CD4-positive, alpha-beta memory T cell (primary cell): ENCODE results near the gene SLX4IP. TPM values are rescaled to one million over a fixed set of nuclear protein-coding genes. Genes with fewer than 3 reads are reported as not detected.

Experiments used
- CTCF ChIA-PET: fragments of 350-600 bp; sonication (Branson Sonifier 250); formaldehyde crosslinking; loops from one replicate; lab custom pipeline; 2021; ENCODE audit warnings: inconsistent platforms; ENCODE audit not compliant: partially characterized antibody; lab: Charles Lee
- POLR2A ChIA-PET: fragments of 350-600 bp; sonication (Branson Sonifier 250); formaldehyde crosslinking; loops from one replicate; lab custom pipeline; 2021; ENCODE audit not compliant: partially characterized antibody; lab: Charles Lee
- DNase-seq, 5 donors: peaks; one replicate each; pipeline versions ENCODE4 v3.0.0 to v3.0.0-alpha.2; 2020 to 2022; ENCODE audit warnings: mixed read lengths in 1 of 5
- H3K27ac ChIP-seq: one replicate; pipeline ENCODE4 v1.7.0; 2013; ENCODE audit warnings: low read depth, low read length
- H3K27me3 ChIP-seq: 2 replicates; pipeline ENCODE4 v1.7.0; 2013; ENCODE audit warnings: mild to moderate bottlenecking, low read length, moderate library complexity; ENCODE audit not compliant: insufficient read depth
- H3K36me3 ChIP-seq: 2 replicates; pipeline ENCODE4 v1.7.0; 2013; ENCODE audit warnings: mild to moderate bottlenecking, low read length, moderate library complexity; ENCODE audit not compliant: insufficient read depth
- H3K4me1 ChIP-seq: 2 replicates; pipeline ENCODE4 v1.7.0; 2013; ENCODE audit warnings: mild to moderate bottlenecking, low read length, moderate library complexity; ENCODE audit not compliant: insufficient read depth
- H3K4me3 ChIP-seq, 2 donors: one replicate each; pipeline ENCODE4 v1.7.0; 2013; ENCODE audit warnings: low read length in 2 of 2, mild to moderate bottlenecking in 1 of 2
- H3K9me3 ChIP-seq, 2 donors: one replicate each; pipeline ENCODE4 v1.7.0; 2013; ENCODE audit warnings: low read length in 2 of 2, control low read depth in 1 of 2; ENCODE audit not compliant: control insufficient read depth in 1 of 2
- H3K27ac Mint-ChIP-seq, 7 donors: one replicate each; pipeline ENCODE4 v1.8.0; 2020 to 2021; ENCODE audit warnings: mixed read lengths in 7 of 7, mild to moderate bottlenecking in 6 of 7, inconsistent platforms in 3 of 7, moderate library complexity in 3 of 7
- H3K27me3 Mint-ChIP-seq, 2 donors: one replicate each; pipeline ENCODE4 v1.8.0; 2020 to 2021; ENCODE audit warnings: mixed read lengths in 2 of 2
- H3K36me3 Mint-ChIP-seq, 2 donors: one replicate each; pipeline ENCODE4 v1.8.0; 2020 to 2021; ENCODE audit warnings: mixed read lengths in 2 of 2, inconsistent platforms in 1 of 2, mild to moderate bottlenecking in 1 of 2
- H3K4me1 Mint-ChIP-seq, 4 donors: one replicate each; pipeline ENCODE4 v1.8.0; 2020 to 2021; ENCODE audit warnings: mixed read lengths in 4 of 4, mild to moderate bottlenecking in 1 of 4
- H3K4me3 Mint-ChIP-seq, 8 donors: one replicate each; pipeline ENCODE4 v1.8.0; 2020 to 2021; ENCODE audit warnings: mixed read lengths in 8 of 8, mild to moderate bottlenecking in 7 of 8, moderate library complexity in 6 of 8, inconsistent platforms in 3 of 8
- H3K9me3 Mint-ChIP-seq, 8 donors: one replicate each; pipeline ENCODE4 v1.8.0; 2020 to 2021; ENCODE audit warnings: mixed read lengths in 8 of 8, mild to moderate bottlenecking in 5 of 8, inconsistent platforms in 3 of 8, moderate library complexity in 1 of 8
- intact Hi-C: fragments of 100-400 bp; cut with micrococcal nuclease; formaldehyde crosslinking; loops from one replicate; pipeline ENCODE4 v1.15.1; 2023
- polyA plus RNA-seq, 2 donors: library from polyadenylated mRNA; unstranded; fragments of 300-500 nt; fragmentation: Illumina TruSeq; gene quantifications; one replicate each; pipeline ENCODE4 v1.2.3, GENCODE V29; 2021
- total RNA-seq, 2 experiments: library from RNA; stranded (reverse); gene quantifications; one replicate each; pipeline ENCODE4 v1.2.3, GENCODE V29; 2021

SLX4IP gene
- total and polyA plus RNA-seq, 4 experiments from 2014 or later: 1.5 to 6.6 (median 4.0) TPM

DNA sequence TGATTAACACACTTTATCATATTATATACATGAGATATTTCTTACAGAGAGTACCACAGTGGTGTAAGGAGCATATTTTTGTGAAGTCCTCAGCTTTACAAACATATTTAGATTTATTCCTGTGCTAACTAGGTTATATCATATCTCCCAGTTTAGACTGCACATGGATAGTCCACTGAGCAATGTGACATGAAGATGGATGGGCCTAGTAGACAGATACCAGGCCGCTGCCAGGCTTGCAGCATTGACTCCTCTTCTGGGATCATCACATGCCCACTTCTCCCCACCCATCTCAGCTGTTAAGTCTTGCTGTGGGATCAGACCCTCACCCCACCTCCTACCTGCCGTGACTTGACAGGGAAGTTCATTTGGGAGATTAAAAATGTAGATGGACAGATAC lies 95.8 kb downstream of the SLX4IP start:
- Mint-ChIP-seq H3K27ac (peak overlapping the region in 1 of 7 donors; percentile 21), H3K9me3 (no peaks in the 10 kb centered on the region), H3K4me1 (peaks cover 0 to 11% (median 4%) of the 10 kb centered on the region in 4 donors), H3K27me3 (no peaks in the 10 kb centered on the region), H3K36me3 (peaks cover 0 to 15% of the 10 kb centered on the region in 2 donors), H3K4me3 (no peak overlapping the region)
- H3K27ac ChIP-seq: no peak overlapping the region
- ChIA-PET CTCF (interaction anchor here (0.7 kb wide), 1 partner anchor 12 kb away, joined by 3 read pairs; no protein-coding TSS in a partner anchor), POLR2A (no interaction called here)
- intact Hi-C loops: no loop called here
- no peaks in the 10 kb centered on the region for H3K27me3 ChIP-seq
- no peaks in the 10 kb centered on the region for H3K36me3 ChIP-seq
- H3K4me1 ChIP-seq: no peaks in the 10 kb centered on the region
- no peak for DNase-seq
- no peaks in the 10 kb centered on the region for H3K9me3 ChIP-seq
- H3K4me3 ChIP-seq: no peak overlapping the region

- Mint-ChIP-seq H3K36me3 (peaks cover 0 to 13% of the 10 kb centered on the region in 2 donors), H3K27ac (no peak overlapping the region), H3K4me3 (no peak overlapping the region), H3K4me1 (peaks cover 0 to 11% (median 4%) of the 10 kb centered on the region in 4 donors), H3K27me3 (no peaks in the 10 kb centered on the region), H3K9me3 (no peaks in the 10 kb centered on the region)
- no peaks in the 10 kb centered on the region for H3K27me3 ChIP-seq
- no peak overlapping the region for H3K27ac ChIP-seq
- POLR2A ChIA-PET: no interaction called here
- H3K9me3 ChIP-seq: no peaks in the 10 kb centered on the region
- no peak overlapping the region for H3K4me3 ChIP-seq
- intact Hi-C loops: no loop called here
- no peaks in the 10 kb centered on the region for H3K4me1 ChIP-seq
- no peaks in the 10 kb centered on the region for H3K36me3 ChIP-seq
- DNase-seq: no peak
- CTCF ChIA-PET: no interaction called here
These were observed 96.7 kb downstream of the SLX4IP start for GRCh38 chr20:10531848-10532247.

- H3K9me3 Mint-ChIP-seq: no peaks in the 10 kb centered on the region
- no peaks in the 10 kb centered on the region for H3K36me3 ChIP-seq
- no peaks in the 10 kb centered on the region for H3K27me3 Mint-ChIP-seq
- no peaks in the 10 kb centered on the region for H3K27me3 ChIP-seq
- H3K9me3 ChIP-seq: no peaks in the 10 kb centered on the region
- no peak overlapping the region for H3K4me3 Mint-ChIP-seq
- ChIA-PET CTCF (no interaction called here), POLR2A (no interaction called here)
- H3K36me3 Mint-ChIP-seq: peaks cover 0 to 13% of the 10 kb centered on the region in 2 donors
- H3K4me3 ChIP-seq: no peak overlapping the region
- intact Hi-C loops: no loop called here
- no peak overlapping the region for H3K27ac Mint-ChIP-seq
- DNase-seq: no peak
- H3K4me1 ChIP-seq: no peaks in the 10 kb centered on the region
- peaks cover 0 to 11% (median 4%) of the 10 kb centered on the region in 4 donors for H3K4me1 Mint-ChIP-seq
- H3K27ac ChIP-seq: no peak overlapping the region
These were observed 97.3 kb downstream of the SLX4IP start for GRCh38 chr20:10532361-10532760.

DNA sequence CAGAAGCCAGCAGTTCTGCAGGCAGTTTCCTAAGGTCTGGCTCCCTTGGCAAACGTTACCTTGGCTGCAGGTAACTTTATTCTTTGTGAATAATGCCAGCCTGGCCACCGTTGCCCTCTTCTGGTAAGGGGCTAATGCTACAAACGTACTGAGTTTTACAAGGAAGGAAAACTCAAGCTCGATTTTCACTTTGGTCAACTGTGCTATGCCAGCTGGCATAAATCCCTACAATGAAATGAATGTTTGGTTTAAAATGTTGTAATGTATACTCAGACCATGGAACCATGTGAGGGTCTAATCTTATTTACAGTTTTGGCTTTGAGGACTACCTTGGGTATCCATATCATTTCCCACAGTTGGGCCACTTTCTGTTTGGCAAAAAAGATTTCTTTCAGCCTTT lies 101.4 kb downstream of the SLX4IP start:
- peak in 1 of 5 donors; percentile 10 for DNase-seq
- POLR2A ChIA-PET: no interaction called here
- Histone ChIP-seq H3K4me1 (peaks cover 18% of the 10 kb centered on the region), H3K9me3 (no peaks in the 10 kb centered on the region), H3K4me3 (no peak overlapping the region), H3K27ac (no peak overlapping the region), H3K27me3 (no peaks in the 10 kb centered on the region), H3K36me3 (no peaks in the 10 kb centered on the region)
- Mint-ChIP-seq H3K4me1 (peaks cover 17 to 23% (median 19%) of the 10 kb centered on the region in 4 donors), H3K36me3 (peaks cover 0 to 4% of the 10 kb centered on the region in 2 donors), H3K4me3 (no peak overlapping the region), H3K27me3 (no peaks in the 10 kb centered on the region), H3K9me3 (peaks cover 0 to 2% (median 0%) of the 10 kb centered on the region in 8 donors), H3K27ac (no peak overlapping the region)
- CTCF ChIA-PET: interaction anchor here (0.6 to 3.2 kb wide), 10 partner anchors 13 to 558 kb away, joined by 3 to 11 read pairs (median 4); partner anchors contain the start of genes MKKS and SLX4IP
- intact Hi-C loops: loop anchor here (1.0 kb wide), 2 partner anchors 67 to 558 kb away; no protein-coding TSS in a partner anchor

DNA sequence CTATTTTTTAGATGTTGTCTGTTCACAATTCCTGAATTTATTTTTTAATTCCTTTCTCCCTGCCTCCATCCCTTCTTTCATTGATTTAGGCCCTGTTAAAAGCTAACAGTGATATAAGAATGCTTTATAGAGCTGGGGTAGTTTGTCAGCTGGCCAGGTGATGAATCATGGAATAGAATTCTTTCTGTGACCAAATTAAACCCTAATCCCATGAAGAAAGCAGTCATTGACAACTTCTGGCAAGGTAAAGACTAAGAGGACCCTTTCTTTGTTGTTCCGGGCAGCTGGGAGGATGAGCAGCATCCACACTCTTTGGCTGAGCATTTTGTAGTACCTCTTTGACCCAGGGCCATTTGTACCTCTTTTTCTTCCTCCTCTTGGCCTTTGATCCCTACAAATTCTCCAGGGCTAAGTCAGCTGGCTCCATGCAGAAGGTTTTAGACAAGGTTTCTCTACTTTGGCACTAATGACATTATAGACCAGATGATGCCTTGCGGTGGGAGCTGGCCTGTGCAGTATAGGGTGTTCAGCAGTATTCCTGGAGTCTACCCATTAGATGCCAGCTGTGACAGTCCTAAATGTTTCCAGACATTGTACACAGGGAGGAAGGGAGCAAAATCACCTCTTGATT lies 102.9 kb downstream of the SLX4IP start:
- Histone ChIP-seq H3K27me3 (no peaks in the 10 kb centered on the region), H3K4me1 (peaks cover 18% of the 10 kb centered on the region), H3K9me3 (no peaks in the 10 kb centered on the region), H3K4me3 (no peak overlapping the region), H3K36me3 (no peaks in the 10 kb centered on the region), H3K27ac (no peak overlapping the region)
- H3K27ac Mint-ChIP-seq: peak overlapping the region in 1 of 7 donors; percentile 53
- no peak overlapping the region for H3K4me3 Mint-ChIP-seq
- peaks cover 0 to 2% (median 0%) of the 10 kb centered on the region in 8 donors for H3K9me3 Mint-ChIP-seq
- DNase-seq: no peak
- intact Hi-C loops: no loop called here
- ChIA-PET CTCF (interaction anchor here (1.7 to 3.2 kb wide), 2 partner anchors 16 to 560 kb away, joined by 5 to 11 read pairs; no protein-coding TSS in a partner anchor), POLR2A (no interaction called here)
- peaks cover 18 to 36% (median 21%) of the 10 kb centered on the region in 4 donors for H3K4me1 Mint-ChIP-seq
- peaks cover 0 to 3% of the 10 kb centered on the region in 2 donors for H3K36me3 Mint-ChIP-seq
- no peaks in the 10 kb centered on the region for H3K27me3 Mint-ChIP-seq

DNA sequence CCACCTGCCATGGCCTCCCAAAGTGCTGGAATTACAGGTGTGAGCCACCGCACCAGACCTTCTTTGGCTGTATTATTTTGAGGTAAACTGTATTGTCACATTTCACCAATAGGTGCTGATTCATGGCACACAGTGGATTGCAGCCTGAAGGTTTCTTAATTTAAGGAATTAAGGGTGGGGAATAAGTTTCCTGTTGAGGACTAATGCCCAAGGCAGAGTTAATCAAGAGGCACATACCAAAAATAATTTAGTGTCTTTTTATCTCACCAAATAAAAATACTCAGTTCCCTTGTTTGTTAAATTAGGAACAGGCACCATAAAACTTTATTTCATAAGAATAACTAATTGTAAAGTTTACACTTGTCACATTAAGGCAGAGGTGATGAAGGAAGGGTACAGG lies 103.7 kb downstream of the SLX4IP start:
- no peak for DNase-seq
- intact Hi-C loops: no loop called here
- Histone ChIP-seq H3K9me3 (no peaks in the 10 kb centered on the region), H3K4me1 (peaks cover 18% of the 10 kb centered on the region), H3K36me3 (no peaks in the 10 kb centered on the region), H3K4me3 (no peak overlapping the region), H3K27ac (no peak overlapping the region), H3K27me3 (no peaks in the 10 kb centered on the region)
- Mint-ChIP-seq H3K9me3 (peaks cover 0 to 2% (median 0%) of the 10 kb centered on the region in 8 donors), H3K27me3 (no peaks in the 10 kb centered on the region), H3K4me3 (peak overlapping the region in 1 of 8 donors; percentile 23), H3K27ac (peak overlapping the region in 2 of 7 donors; percentile 17 to 62), H3K36me3 (no peaks in the 10 kb centered on the region), H3K4me1 (peaks cover 18 to 40% (median 22%) of the 10 kb centered on the region in 4 donors)
- ChIA-PET CTCF (no interaction called here), POLR2A (no interaction called here)

- intact Hi-C loops: no loop called here
- Mint-ChIP-seq H3K4me3 (peak overlapping the region in 3 of 8 donors; percentile 35 to 63 (median 38)), H3K27ac (peak overlapping the region in 5 of 7 donors; percentile 39 to 82 (median 58)), H3K4me1 (peaks cover 18 to 40% (median 22%) of the 10 kb centered on the region in 4 donors), H3K27me3 (no peaks in the 10 kb centered on the region), H3K36me3 (no peaks in the 10 kb centered on the region), H3K9me3 (peaks cover 0 to 2% (median 0%) of the 10 kb centered on the region in 8 donors)
- no peak for DNase-seq
- POLR2A ChIA-PET: no interaction called here
- Histone ChIP-seq H3K9me3 (no peaks in the 10 kb centered on the region), H3K27me3 (no peaks in the 10 kb centered on the region), H3K36me3 (no peaks in the 10 kb centered on the region), H3K4me3 (no peak overlapping the region), H3K27ac (no peak overlapping the region), H3K4me1 (peaks cover 18% of the 10 kb centered on the region)
- CTCF ChIA-PET: interaction anchor here (0.7 kb wide), 1 partner anchor 366 kb away, joined by 3 read pairs; no protein-coding TSS in a partner anchor
These were observed 104.9 kb downstream of the SLX4IP start for GRCh38 chr20:10539818-10540553.
